ENCODE data around the gene SETD1B. TPM values are rescaled to one million over a fixed set of nuclear protein-coding genes. Genes with fewer than 3 reads are reported as not detected.

SETD1B gene
- total RNA-seq, 2 experiments from 2014 or later = 15.0 to 15.6 TPM

DNA sequence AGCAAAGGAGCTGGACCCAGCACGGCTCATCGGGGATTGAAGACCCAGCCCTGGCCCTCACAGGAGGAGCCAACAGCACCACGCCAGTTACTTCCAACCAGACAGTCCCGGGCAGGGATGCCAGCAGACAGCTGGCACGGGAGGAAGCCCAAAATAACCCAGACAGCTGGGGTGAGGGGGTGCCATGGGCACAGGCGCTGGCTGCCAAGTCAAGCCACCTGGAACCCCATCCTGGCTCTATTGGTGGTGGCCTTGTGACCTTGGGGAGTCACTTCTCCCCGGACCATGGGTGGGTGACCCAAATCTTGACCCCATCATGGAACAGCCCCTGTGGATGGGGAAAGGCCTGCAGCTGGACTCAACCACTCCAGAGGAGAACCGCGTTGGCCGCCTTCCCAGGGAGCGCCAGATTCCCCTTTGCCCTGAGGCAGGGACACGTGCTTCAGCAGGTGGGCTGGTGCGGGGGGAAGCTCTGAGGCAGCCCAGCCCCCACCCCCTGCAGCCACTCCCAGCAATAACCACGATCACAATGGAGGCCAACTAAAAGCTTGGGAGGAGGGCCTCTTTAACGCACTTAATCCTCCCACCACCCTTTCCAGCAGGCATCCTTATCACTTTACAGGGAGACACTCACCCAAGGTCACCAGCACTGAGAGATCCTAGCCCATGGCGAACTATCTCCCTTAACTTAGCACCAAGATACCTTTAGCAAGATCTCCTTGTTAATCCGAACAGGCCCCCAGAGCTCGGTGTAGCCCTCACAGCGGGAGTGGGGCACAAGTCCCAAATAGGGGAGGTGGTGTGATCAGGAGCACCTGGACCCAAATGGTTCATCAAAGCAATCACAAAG, 5.6 kb upstream of the SETD1B start:
- peak overlapping the region; percentile 79 for H3K4me3 Mint-ChIP-seq
- H3K9me3 Mint-ChIP-seq = no peaks in the 10 kb centered on the region
- no peaks in the 10 kb centered on the region for H3K27me3 Mint-ChIP-seq
- DNase-seq = no peak
- H3K27ac Mint-ChIP-seq = peak overlapping the region; percentile 83
- peaks cover 20% of the 10 kb centered on the region for H3K36me3 Mint-ChIP-seq
- H3K4me1 Mint-ChIP-seq = peaks cover 44% of the 10 kb centered on the region

DNA sequence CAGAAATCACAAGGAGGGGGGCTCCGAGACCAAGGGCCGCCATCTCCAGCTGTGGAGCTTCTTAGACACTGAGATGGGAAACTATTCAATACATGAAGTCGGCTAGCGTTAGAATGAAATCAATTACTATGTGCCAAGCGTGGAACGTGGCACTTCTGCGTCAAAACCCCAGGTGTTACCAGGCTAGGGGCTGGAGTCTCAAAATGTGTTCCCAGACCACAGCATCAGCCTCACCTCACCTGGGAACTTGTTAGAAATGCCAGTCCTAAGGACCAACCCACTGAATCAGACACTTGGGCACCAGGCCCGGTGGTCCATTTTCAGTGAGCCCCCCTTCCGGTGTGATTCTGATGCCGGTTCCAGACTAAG, 5.0 kb upstream of the SETD1B start:
- DNase-seq = no peak
- peak overlapping the region; percentile 79 for H3K4me3 Mint-ChIP-seq
- H3K27ac Mint-ChIP-seq = peak overlapping the region; percentile 83
- peaks cover 20% of the 10 kb centered on the region for H3K36me3 Mint-ChIP-seq
- no peaks in the 10 kb centered on the region for H3K27me3 Mint-ChIP-seq
- H3K4me1 Mint-ChIP-seq = peaks cover 44% of the 10 kb centered on the region
- H3K9me3 Mint-ChIP-seq = no peaks in the 10 kb centered on the region

DNA sequence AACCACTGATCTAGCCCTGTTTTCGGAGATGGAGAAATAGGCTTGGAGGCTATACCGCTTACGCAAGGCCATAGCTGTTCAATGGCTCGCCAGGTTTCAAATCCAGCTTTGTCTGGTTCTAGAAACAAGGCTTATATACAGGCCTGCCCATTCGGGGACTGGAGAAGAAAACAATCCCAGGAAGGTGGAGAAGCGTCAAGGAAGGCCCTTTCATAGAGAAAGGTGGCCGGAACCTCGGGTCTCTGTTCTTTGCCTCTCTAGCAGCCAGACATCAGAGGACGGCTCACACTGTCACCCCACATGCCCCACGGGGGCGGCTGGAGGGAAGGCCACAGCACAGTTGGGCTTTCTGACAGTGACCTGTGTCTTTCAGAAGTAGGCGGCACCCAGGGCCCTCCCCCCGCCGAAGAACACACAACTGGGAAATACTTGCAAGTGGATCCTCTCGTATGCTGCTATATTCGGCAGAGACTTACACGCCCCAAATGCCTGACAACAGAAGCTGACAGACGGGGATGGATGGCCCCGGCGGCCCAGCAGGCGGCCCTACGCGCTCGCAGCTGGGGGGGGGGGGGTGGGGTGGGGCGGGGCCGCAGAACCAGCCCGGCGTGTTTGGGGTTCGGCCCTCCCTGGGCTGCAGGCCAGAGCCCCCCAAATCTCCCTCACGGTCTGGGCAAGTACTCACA, 4.5 kb upstream of the SETD1B start:
- Mint-ChIP-seq H3K4me3 (peak overlapping the region; percentile 86), H3K4me1 (peaks cover 43% of the 10 kb centered on the region), H3K36me3 (peaks cover 20% of the 10 kb centered on the region), H3K27me3 (no peaks in the 10 kb centered on the region), H3K9me3 (no peaks in the 10 kb centered on the region), H3K27ac (peak overlapping the region; percentile 92)
- peak; percentile 58 for DNase-seq

DNA sequence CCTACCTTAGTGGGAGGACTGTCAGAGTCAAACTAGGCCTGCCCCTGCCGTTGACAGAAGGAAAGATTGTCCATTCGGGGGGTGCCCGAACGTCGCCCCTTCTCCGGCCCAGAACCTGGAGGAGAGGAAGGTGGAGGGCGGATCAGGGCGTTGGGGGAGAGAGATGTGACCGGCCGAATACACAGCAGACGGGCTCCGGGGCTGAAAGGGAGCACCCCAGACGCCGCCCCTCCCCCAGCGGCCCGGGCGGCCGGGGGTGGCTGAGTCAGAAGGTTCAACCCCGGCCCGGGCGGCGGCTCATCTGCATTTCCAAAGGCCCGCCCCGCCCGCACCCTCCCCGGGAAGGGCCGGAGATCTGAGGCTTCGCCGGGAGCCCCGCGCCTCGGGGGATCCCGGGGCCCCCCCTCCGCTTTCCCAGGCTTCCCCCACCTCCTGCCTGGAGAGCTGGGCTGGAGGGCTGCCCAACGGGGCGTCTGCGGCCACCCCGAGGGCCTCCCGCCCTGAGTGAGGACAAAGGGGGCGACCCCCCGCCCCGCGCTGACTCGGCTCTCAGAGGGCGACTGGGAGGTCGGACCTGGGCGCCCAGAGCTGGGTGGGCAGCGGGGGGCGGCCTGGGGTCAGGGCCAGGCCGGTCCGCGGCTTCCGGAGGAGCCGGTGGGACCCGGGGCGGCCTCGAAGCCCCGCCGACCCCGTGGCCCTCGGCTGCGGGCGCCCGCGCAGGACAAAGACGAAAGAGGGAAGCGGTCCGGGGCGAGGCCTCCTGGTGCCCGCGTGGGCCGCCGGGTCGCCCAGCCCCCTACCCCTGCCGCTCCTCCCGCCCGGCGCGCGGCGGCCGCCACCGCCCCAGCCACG, 3.7 kb upstream of the SETD1B start:
- no peaks in the 10 kb centered on the region for H3K27me3 Mint-ChIP-seq
- H3K4me3 Mint-ChIP-seq = peak overlapping the region; percentile 86
- H3K36me3 Mint-ChIP-seq = peaks cover 20% of the 10 kb centered on the region
- DNase-seq = peak; percentile 88
- H3K9me3 Mint-ChIP-seq = no peaks in the 10 kb centered on the region
- H3K27ac Mint-ChIP-seq = peak overlapping the region; percentile 92
- peaks cover 35% of the 10 kb centered on the region for H3K4me1 Mint-ChIP-seq

DNA sequence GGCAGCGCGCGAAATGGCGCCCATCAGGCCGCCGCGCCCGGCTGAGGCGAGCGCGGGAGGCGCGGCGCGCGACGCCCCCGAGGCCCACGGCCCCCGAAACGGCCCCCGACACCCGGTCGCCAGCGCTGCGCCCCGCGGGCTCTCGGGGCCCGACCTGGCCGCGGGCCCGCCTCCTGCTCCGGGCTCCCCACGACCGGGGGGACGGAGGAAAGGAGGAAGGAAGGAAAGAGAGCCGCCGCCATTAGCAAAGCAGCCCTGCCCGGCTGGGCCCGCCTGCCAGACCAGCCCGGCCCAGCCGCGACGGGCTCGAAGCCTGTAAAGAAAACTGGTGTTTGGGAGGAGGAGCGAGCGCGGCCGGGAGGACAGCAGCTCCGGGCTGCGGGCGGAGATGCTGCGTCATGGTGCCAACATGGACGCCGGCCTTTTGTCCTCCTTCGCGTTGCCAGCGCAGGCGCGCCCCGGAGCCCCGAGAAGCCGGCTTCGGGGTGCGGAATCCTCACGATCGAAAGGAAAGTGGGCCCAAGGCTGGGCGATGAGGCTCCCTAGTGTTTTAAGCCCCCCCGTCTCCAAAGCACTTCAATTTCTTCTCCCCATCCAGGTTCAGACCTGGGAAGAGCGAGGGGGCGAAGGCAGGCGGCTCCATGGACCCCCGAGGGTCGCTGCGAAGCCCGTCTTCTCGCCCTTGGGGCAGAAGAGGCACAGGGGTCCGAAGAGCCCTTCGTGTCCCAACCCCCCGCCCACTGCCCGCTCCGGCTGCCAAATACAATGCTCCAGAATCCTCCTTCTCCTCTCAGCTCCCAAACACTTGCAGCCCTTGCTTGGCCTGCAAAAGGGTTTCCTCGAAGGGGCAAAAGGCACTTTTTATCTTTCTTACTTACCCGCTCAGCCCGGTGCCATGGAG, 2.9 kb upstream of the SETD1B start:
- H3K27me3 Mint-ChIP-seq = no peaks in the 10 kb centered on the region

DNA sequence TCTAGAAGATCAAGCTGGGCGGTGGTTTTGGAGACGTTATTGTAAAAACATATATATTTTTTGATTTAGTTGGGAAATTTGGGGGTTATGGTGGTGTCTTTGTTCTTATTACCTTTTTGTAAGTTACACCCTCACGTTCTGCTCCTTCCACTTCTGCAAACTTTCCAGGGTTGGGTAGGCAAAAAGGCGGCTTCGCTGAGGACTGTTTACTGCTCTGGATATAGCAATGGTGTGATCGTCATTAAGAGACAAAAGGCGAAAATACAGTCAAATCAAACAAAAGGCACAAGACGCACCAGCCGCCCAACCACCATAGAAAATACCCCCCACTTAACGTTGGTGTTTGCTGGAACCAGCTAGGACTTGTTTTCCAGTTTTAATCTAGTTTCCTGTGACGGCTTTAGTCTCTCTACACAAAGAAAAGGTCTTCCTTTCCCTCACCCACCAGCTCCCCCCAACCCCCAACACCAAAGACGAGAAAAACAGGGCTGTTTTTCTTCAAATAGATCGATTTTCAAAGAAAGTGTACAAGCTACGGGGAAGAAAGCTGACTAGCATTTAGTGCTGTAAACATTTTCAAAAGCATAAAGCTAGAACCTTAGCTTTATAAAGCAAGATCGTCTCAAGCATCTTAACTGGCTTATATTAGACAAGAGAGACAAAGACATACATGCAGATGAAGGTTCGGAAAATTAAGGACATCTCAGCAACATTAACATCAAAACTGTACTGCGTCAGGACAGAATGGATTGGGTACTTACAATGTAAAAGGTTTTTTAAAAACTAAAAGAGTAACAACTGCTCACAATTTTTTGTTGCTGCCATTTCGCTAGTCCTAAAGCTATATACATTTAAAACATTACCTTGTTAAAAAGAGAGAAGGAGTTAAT, 2.0 kb upstream of the SETD1B start:
- Mint-ChIP-seq H3K4me1 (peaks cover 33% of the 10 kb centered on the region), H3K27me3 (no peaks in the 10 kb centered on the region), H3K27ac (peak overlapping the region; percentile 95), H3K4me3 (peak overlapping the region; percentile 87), H3K9me3 (no peaks in the 10 kb centered on the region), H3K36me3 (peaks cover 26% of the 10 kb centered on the region)
- no peak for DNase-seq

More for the DNA sequence above, 2.9 kb upstream of the SETD1B start:
- peak overlapping the region; percentile 87 for H3K4me3 Mint-ChIP-seq
- no peaks in the 10 kb centered on the region for H3K9me3 Mint-ChIP-seq
- peaks cover 23% of the 10 kb centered on the region for H3K36me3 Mint-ChIP-seq
- H3K27ac Mint-ChIP-seq = peak overlapping the region; percentile 95
- peaks cover 30% of the 10 kb centered on the region for H3K4me1 Mint-ChIP-seq
- DNase-seq = peak; percentile 75

DNA sequence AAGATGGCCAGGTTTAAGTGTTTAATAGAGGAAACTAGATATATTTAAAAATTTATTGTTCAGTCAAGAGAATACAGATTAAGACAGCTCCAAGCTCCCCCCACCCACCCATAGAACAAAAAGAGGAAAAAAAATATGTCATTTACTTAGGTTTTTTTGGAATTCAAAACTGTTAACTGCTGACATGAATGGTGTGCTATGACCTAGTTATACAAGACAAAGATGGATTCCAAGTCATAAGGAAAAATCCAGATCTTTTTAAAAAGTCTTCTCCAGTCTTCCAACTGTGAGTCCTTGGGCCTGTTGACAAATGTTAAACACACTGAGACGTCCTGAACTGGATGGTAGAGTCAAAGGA, 1.3 kb upstream of the SETD1B start:
- Mint-ChIP-seq H3K4me3 (peak overlapping the region; percentile 87), H3K27ac (peak overlapping the region; percentile 95), H3K27me3 (no peaks in the 10 kb centered on the region), H3K4me1 (peaks cover 35% of the 10 kb centered on the region), H3K9me3 (no peaks in the 10 kb centered on the region), H3K36me3 (peaks cover 26% of the 10 kb centered on the region)
- DNase-seq = no peak

DNA sequence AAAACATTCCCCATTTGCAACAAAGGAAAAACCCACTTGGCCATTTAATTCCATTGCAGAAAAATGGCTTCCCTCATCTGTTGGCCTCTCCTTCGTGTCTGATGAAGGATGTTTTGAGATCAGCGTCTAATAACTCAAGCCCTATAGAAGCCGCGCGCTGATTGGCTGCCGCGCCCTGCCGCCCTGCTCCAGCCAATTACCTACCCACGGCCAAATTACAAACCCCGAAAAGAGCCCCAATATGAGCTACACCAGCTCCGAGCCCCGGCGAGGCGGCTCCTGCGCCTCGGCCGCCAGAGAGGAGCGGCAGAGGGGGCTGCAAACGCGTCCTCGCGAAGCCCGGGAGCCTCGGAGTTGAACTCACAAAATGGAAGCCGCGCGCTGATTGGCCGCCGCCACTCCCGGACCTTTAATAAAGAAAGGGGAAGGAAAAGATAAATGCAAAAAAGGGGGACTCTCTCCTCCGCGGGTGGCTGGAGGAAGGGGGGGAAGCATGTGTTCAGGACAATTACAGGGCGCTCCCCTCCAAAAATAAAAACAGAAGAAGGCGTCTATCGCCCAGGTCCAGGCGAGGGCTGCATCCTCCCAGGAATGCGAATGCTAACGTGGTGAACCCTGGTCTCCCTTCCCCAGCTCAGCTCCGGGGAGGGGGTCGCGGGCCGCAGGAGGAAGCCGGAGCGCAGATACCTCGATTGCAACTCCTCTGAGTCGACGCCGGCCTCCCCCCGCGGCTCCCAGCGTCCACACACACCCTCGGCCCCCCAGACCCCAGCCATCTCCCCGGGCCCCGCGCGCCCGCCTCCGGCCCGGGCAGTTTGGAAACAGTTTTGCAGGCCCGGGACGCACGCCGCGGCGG, 738 bp upstream of the SETD1B start:
- H3K27ac Mint-ChIP-seq = peak overlapping the region; percentile 95
- H3K36me3 Mint-ChIP-seq = peaks cover 25% of the 10 kb centered on the region
- no peaks in the 10 kb centered on the region for H3K9me3 Mint-ChIP-seq

DNA sequence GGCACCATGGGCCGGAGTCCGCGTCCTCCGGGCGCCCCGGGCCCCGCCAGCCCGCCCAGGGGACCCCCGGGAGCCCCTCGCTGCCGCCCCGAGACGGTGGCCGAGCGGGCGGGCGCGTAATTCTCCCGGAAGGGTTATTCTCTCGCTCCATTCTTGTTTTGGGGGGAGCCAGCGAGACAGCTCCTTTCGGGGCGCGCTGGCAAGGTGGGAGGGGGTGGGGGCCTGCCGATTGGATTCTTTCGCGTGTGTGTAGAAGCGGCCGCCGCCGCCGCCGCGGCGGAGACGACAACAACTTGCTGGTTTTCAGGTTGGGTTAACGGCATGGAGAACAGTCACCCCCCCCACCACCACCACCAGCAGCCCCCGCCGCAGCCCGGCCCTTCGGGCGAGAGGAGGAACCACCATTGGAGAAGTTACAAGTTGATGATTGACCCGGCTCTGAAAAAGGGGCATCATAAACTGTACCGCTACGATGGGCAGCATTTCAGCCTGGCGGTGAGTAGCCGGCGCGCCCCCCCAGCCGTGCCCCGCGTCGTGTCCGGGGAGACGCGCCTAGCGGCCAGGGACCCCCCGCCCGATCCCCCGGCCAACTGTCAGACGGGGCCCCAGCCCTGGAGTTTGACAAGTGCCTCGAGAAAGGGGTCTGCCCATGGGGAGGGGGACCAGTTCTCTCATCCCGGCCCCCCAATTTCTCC, 755 bp downstream of the SETD1B start:
- peak; percentile 58 for DNase-seq
- no peaks in the 10 kb centered on the region for H3K27me3 Mint-ChIP-seq
- peaks cover 26% of the 10 kb centered on the region for H3K4me1 Mint-ChIP-seq
- peak overlapping the region; percentile 95 for H3K4me3 Mint-ChIP-seq
- H3K36me3 Mint-ChIP-seq = peaks cover 27% of the 10 kb centered on the region
- no peaks in the 10 kb centered on the region for H3K9me3 Mint-ChIP-seq
- H3K27ac Mint-ChIP-seq = peak overlapping the region; percentile 96

More for the DNA sequence above, 738 bp upstream of the SETD1B start:
- peak; percentile 93 for DNase-seq
- Mint-ChIP-seq H3K4me3 (peak overlapping the region; percentile 87), H3K27me3 (no peaks in the 10 kb centered on the region), H3K4me1 (peaks cover 34% of the 10 kb centered on the region)

DNA sequence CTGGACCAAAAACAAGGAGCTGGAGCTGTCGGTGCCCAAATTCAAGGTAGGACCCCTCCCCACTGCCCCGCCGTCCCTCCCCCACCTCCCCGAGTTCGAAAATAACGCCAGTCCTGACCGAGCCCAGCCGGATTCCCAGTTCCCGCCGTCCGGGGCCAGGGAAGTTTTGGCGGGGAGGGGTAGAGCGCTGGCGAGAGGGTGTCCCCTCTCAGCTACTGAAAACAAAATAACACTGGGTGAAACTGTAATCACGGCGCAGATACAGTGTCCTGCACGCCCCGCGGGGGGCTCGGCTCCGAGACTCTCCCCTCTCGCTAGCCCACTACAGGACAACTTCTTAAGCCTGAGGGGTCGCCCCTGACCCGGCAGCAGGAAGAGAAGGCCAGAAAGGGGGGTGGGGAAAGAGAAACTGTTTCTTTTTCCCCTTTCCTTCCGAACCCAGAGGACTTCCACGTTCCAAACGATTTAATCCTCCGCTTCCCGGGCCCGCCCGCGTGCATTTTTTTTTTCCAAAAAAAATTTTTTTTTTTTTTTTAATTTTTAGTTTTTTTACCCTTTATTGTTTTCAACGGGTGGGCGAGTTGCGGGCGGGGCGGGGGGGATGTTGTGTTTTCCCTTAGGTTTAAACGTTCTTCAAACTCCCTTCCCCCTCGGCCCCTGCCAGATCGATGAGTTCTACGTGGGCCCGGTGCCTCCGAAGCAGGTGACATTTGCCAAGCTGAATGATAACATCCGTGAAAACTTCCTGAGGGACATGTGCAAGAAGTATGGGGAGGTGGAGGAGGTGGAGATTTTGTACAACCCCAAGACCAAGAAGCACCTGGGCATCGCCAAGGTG, 1.6 kb downstream of the SETD1B start:
- no peak for DNase-seq
- peak overlapping the region; percentile 96 for H3K27ac Mint-ChIP-seq
- no peaks in the 10 kb centered on the region for H3K9me3 Mint-ChIP-seq
- H3K4me1 Mint-ChIP-seq = peaks cover 26% of the 10 kb centered on the region
- no peaks in the 10 kb centered on the region for H3K27me3 Mint-ChIP-seq
- H3K4me3 Mint-ChIP-seq = peak overlapping the region; percentile 95
- peaks cover 30% of the 10 kb centered on the region for H3K36me3 Mint-ChIP-seq

DNA sequence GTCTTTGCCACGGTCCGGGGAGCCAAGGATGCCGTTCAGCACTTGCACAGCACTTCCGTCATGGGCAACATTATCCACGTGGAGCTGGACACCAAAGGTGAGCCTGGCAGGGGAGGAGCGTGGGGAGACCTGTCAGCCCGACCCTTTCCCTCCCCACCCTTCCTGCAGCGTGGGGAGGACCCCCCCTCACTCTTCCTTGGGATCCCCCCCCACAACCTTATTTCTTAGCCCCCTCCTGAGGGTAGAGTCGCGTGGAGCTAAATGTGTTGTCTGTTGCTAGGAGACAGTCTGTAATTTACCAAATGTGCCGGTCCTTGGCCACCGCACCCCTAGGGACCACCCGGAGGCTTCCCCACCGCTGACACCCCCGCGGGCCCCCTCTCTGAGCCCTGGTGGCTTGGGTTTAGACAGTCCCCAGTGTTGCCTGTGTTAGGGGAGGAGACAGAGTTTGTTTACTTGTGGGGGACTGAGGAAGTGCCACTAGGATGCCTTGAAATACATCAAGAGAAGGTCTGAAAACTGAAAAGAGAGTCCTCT, 2.3 kb downstream of the SETD1B start:
- peak overlapping the region; percentile 79 for H3K27ac Mint-ChIP-seq
- peak overlapping the region; percentile 85 for H3K4me3 Mint-ChIP-seq
- no peak for DNase-seq
- H3K9me3 Mint-ChIP-seq = no peaks in the 10 kb centered on the region
- H3K27me3 Mint-ChIP-seq = no peaks in the 10 kb centered on the region
- peaks cover 31% of the 10 kb centered on the region for H3K4me1 Mint-ChIP-seq
- peaks cover 32% of the 10 kb centered on the region for H3K36me3 Mint-ChIP-seq

Measured in activated naive CD8-positive, alpha-beta T cell treated with anti-CD3 and anti-CD28 coated beads for 36 hours (primary cell).